MCF 10A (cell line): ENCODE results near the gene COL4A6. TPM values are rescaled to one million over a fixed set of nuclear protein-coding genes. Genes with fewer than 3 reads are reported as not detected.

Experiments used
- BruUV-seq: library from RNA; stranded (reverse); fragments of 400-500 nt; replicated peaks from 2 replicates; lab custom pipeline; 2021; lab: Mats Ljungman, UMichigan
- CTCF ChIA-PET: fragments of 300-600 bp; sonication (Branson Sonifier 250); formaldehyde crosslinking; extraction: SDS; loops from one replicate; lab custom pipeline; 2021; ENCODE audit warnings: antibody characterized with exemption, inconsistent platforms; lab: Yijun Ruan, JAX
- POLR2A ChIA-PET: fragments of 300-600, 350-650 bp; sonication (Branson Sonifier 250); formaldehyde crosslinking; extraction: SDS; loops from one replicate; lab custom pipeline; 2020; ENCODE audit warnings: antibody characterized with exemption, inconsistent platforms; lab: Yijun Ruan, JAX
- DNase-seq: peaks from one replicate; pipeline ENCODE4 v3.0.0-alpha.2; 2018; ENCODE audit not compliant: unreplicated experiment
- H3K27ac Mint-ChIP-seq: one replicate; pipeline ENCODE4 v1.8.0; 2022; ENCODE audit warnings: mild to moderate bottlenecking, low read depth, mixed read lengths; ENCODE audit not compliant: unreplicated experiment
- H3K27me3 Mint-ChIP-seq: one replicate; pipeline ENCODE4 v1.8.0; 2022; ENCODE audit warnings: mixed read lengths; ENCODE audit not compliant: insufficient read depth, unreplicated experiment
- H3K36me3 Mint-ChIP-seq: one replicate; pipeline ENCODE4 v1.8.0; 2022; ENCODE audit warnings: mild to moderate bottlenecking, moderate library complexity, mixed read lengths; ENCODE audit not compliant: insufficient read depth, unreplicated experiment
- H3K4me1 Mint-ChIP-seq: one replicate; pipeline ENCODE4 v1.8.0; 2022; ENCODE audit warnings: mixed read lengths; ENCODE audit not compliant: insufficient read depth, unreplicated experiment
- H3K4me3 Mint-ChIP-seq: one replicate; pipeline ENCODE4 v1.8.0; 2022; ENCODE audit warnings: mild to moderate bottlenecking, moderate library complexity, mixed read lengths; ENCODE audit not compliant: unreplicated experiment
- H3K9me3 Mint-ChIP-seq: one replicate; pipeline ENCODE4 v1.8.0; 2022; ENCODE audit warnings: mixed read lengths; ENCODE audit not compliant: unreplicated experiment
- intact Hi-C: fragments of 100-400 bp; cut with micrococcal nuclease; formaldehyde crosslinking; loops from 2 replicates; pipeline ENCODE4 v1.14.1; 2022
- total RNA-seq: library from RNA; stranded (reverse); gene quantifications from 2 replicates; pipeline ENCODE4 v1.2.3, GENCODE V29; 2022
- TF ChIP-seq, protein P1 (sequence below): fragments of 200-600 bp; IDR thresholded peaks from one replicate; pipeline ENCODE4 v1.8.0; 2022; ENCODE audit warnings: antibody characterized with exemption, mild to moderate bottlenecking; ENCODE audit not compliant: unreplicated experiment

COL4A6 gene
- total RNA-seq, 1 experiment from 2014 or later = 58.3 TPM

DNA sequence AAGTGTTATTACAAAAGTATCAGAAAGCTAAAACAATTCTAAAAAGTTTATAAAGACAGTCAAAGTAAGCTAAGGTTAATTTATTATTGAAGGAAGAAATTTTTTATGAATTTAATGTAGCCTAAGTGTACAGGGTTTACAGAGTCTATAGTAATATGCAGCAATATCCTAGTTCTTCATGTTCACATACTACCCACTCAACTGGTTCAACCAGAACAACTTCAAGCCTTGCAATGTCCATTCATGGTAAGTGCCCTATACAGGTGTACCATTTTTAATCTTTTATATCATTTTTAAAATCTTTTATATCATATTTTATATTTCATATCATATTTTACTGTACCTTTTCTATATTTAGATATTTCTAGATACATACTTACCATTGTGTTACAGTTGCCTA, 35.8 kb upstream of the COL4A6 start:
- H3K36me3 Mint-ChIP-seq = peaks cover 6% of the 10 kb centered on the region
- peaks cover 5% of the 10 kb centered on the region for H3K4me1 Mint-ChIP-seq
- peaks cover 10% of the 10 kb centered on the region for H3K9me3 Mint-ChIP-seq
- H3K27me3 Mint-ChIP-seq = peaks cover 59% of the 10 kb centered on the region
- no peak overlapping the region for H3K27ac Mint-ChIP-seq
- intact Hi-C loops = no loop called here
- CTCF ChIA-PET = no interaction called here
- no peak for DNase-seq
- TF ChIP-seq, protein P1, sequence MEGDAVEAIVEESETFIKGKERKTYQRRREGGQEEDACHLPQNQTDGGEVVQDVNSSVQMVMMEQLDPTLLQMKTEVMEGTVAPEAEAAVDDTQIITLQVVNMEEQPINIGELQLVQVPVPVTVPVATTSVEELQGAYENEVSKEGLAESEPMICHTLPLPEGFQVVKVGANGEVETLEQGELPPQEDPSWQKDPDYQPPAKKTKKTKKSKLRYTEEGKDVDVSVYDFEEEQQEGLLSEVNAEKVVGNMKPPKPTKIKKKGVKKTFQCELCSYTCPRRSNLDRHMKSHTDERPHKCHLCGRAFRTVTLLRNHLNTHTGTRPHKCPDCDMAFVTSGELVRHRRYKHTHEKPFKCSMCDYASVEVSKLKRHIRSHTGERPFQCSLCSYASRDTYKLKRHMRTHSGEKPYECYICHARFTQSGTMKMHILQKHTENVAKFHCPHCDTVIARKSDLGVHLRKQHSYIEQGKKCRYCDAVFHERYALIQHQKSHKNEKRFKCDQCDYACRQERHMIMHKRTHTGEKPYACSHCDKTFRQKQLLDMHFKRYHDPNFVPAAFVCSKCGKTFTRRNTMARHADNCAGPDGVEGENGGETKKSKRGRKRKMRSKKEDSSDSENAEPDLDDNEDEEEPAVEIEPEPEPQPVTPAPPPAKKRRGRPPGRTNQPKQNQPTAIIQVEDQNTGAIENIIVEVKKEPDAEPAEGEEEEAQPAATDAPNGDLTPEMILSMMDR = no peak
- BruUV-seq = no TSS peak
- no peak overlapping the region for H3K4me3 Mint-ChIP-seq
- POLR2A ChIA-PET = interaction anchor here (0.9 kb wide), 1 partner anchor 250 kb away, joined by 3 read pairs; no protein-coding TSS in a partner anchor

DNA sequence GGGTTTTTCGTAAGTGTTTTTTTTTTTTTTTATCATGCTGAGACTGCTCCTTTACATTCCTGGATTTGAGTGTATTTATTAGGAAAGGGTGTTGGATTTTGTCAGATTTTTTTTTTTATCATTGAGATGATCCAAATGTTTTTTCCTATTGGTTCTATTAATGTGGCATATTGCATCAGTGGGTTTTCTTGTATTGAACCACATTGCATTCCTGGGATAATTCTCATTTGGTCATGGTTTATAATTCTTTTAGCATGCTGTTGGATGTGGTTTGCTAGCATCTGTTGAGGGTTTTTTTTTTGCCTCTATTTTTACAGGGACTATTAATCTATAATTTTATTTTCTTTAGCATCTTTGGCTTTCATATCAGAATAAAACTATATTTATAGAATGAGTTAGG, 30.3 kb upstream of the COL4A6 start:
- POLR2A ChIA-PET = interaction anchor here (0.6 to 1.1 kb wide), 2 partner anchors 9 to 25 kb away, joined by 3 to 4 read pairs; no protein-coding TSS in a partner anchor
- intact Hi-C loops = no loop called here
- CTCF ChIA-PET = no interaction called here
- Mint-ChIP-seq H3K9me3 (peaks cover 10% of the 10 kb centered on the region), H3K4me3 (no peak overlapping the region), H3K36me3 (peaks cover 15% of the 10 kb centered on the region), H3K4me1 (peaks cover 9% of the 10 kb centered on the region), H3K27me3 (peaks cover 72% of the 10 kb centered on the region), H3K27ac (no peak overlapping the region)
- TF ChIP-seq, protein P1 = no peak
- no TSS peak for BruUV-seq
- DNase-seq = no peak

DNA sequence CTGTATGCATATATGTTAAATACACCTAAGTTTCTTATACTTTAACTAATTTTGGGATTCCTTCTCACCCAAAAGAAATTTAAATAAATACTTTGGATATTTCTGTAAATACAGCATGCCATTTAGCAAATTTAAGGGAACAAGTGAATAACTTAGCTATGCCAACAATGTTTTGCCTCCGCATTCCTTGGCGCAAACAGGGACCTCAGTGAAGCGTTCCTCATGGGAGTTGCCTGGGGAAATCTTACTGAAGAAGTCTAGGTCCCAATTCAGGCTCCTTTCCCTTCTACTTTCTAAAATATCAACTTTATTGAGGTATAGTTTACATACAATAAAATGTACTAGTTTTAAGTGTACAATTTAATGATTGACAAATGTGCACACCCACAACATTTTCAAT, 26.4 kb upstream of the COL4A6 start:
- H3K4me1 Mint-ChIP-seq = peaks cover 5% of the 10 kb centered on the region
- no peaks in the 10 kb centered on the region for H3K9me3 Mint-ChIP-seq
- ChIA-PET CTCF (no interaction called here), POLR2A (no interaction called here)
- no peak overlapping the region for H3K4me3 Mint-ChIP-seq
- H3K27ac Mint-ChIP-seq = no peak overlapping the region
- peaks cover 15% of the 10 kb centered on the region for H3K36me3 Mint-ChIP-seq
- no TSS peak for BruUV-seq
- intact Hi-C loops = no loop called here
- TF ChIP-seq, protein P1 = no peak
- H3K27me3 Mint-ChIP-seq = peaks cover 55% of the 10 kb centered on the region
- no peak for DNase-seq

DNA sequence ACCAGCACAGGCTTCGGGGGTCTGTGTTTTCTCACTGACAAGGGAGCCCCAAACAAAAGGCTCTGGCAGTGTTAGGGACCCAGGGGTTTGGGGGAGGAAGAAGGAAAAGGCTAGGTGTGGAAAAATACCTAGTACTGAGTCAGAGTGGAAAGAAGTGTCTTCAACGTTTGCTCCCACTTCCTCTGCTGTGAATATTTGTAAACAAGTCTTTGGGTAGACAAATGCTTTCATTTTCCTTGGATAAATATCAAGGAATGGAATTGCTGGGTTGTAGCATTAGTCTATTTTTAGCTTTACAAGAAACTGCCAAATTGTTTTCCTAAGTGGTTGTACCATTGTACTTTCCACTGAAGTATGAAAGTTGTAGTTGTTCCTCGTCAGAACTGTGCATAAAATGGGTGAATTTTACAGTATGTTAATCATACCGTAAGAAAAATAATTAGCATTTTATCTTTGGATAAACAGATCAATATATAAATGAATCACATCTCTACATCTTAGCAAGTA, 18.8 kb upstream of the COL4A6 start:
- H3K4me1 Mint-ChIP-seq = no peaks in the 10 kb centered on the region
- BruUV-seq = no TSS peak
- CTCF ChIA-PET = no interaction called here
- TF ChIP-seq, protein P1 = no peak
- DNase-seq = no peak
- no peaks in the 10 kb centered on the region for H3K9me3 Mint-ChIP-seq
- H3K36me3 Mint-ChIP-seq = peaks cover 5% of the 10 kb centered on the region
- intact Hi-C loops = no loop called here
- POLR2A ChIA-PET = interaction anchor here (0.7 kb wide), 1 partner anchor 10 kb away, joined by 4 read pairs; no protein-coding TSS in a partner anchor
- no peak overlapping the region for H3K4me3 Mint-ChIP-seq
- peak overlapping the region; percentile 79 for H3K27ac Mint-ChIP-seq
- peaks cover 29% of the 10 kb centered on the region for H3K27me3 Mint-ChIP-seq
